ENCODE data around the gene FCGR3A. TPM values are rescaled to one million over a fixed set of nuclear protein-coding genes. Genes with fewer than 3 reads are reported as not detected.
"Not testable (repeated sequence)": the region's sequence is repeated elsewhere in the genome, so short reads cannot be mapped to it uniquely, and the experiment has no call there.

Gene FCGR3A
- polyA plus RNA-seq (ENCODE audit: insufficient read length in 3 of 3): 1 to 10 TPM; 1.8 to 1.9 (median 1.9) TPM

DNA sequence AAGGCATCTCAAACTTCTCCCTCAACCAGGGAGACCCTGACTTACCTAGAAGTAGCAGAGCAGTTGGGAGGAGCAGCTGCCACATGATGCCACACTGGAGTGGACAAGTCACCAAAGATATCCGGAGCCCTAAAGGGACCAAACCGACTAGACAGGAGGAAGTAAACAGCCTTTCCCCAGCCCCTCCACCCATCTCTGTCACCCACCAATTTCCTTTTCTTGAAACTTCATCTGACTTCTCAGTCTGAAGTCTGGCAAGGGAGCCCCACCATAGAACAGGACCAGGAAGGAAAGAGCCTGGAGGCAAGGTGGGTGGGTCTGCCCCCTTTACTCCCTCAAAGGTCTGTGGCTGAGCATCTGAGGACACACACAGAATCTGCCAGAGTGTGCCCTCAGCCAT lies at the start of gene FCGR3A:
FCGR3A (minus strand) TSS at position 167 of the 400 bp plus-strand sequence; CDS start at position 85, 82 bp downstream.
- no peak for DNase-seq (ENCODE audit: low read depth in 3 of 3, low spot score in 2 of 3)

DNA sequence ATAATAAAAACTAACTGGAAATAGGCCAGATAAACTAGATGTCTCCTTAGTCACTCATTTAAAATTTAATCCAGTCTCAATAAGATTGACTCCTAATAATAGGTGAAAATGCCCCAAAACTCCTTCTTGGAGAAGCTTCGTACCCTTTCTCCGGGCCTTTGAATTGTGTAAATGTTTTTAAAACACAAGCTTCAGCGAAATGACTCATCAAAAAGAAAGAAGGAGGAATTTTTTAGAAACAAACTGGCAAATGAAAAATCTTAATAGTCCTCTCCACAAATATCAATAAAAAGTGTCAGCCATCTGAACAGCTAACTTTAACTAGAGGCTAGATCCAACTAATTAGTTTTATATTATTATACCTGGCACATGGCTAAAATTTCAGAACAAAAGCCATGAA lies 47.5 kb upstream of the FCGR3A start:
- not testable (repeated sequence) for DNase-seq (ENCODE audit: low read depth in 3 of 3, low spot score in 2 of 3)

DNA sequence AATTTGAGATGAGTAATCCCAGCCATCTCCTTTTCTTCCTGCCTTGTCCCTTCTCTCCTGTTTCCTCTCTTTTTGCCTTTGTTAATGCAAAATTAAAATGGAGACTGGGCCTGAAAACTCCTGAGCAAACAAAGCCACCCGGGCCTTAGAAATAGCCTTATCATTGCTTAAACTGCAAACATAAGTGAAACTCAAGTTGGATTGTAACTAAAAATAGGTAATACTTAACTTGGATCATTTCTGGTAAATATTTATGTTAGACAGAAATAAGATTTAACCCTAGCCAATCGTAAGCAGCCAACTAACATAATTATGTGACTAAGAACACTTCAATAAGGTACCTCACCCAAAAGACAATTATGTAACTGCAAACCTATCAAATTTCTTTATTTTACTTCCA lies 46.0 kb upstream of the FCGR3A start:
- DNase-seq (ENCODE audit: low read depth in 3 of 3, low spot score in 2 of 3): not testable (repeated sequence)

DNA sequence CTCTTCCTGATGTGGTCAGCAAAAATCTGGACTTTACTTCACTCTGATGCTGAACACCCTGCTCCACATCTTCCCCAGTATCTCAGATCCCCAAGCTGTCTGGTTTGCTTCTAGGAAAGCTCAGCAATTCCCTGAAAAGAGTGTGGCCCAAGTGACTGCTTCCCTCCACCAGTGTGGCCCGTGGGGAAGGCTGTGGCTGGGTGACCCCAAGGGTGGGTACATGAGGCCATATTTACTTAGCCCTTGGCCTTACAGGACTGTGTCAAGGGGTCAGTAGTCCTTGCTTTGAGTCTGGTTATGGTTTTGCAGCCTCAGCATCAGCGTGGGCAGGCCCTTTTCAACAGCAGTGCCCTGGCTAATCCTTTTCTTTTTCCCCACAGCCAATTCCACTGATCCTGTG lies 45.6 kb upstream of the FCGR3A start:
- not testable (repeated sequence) for DNase-seq (ENCODE audit: low read depth in 3 of 3, low spot score in 2 of 3)

DNA sequence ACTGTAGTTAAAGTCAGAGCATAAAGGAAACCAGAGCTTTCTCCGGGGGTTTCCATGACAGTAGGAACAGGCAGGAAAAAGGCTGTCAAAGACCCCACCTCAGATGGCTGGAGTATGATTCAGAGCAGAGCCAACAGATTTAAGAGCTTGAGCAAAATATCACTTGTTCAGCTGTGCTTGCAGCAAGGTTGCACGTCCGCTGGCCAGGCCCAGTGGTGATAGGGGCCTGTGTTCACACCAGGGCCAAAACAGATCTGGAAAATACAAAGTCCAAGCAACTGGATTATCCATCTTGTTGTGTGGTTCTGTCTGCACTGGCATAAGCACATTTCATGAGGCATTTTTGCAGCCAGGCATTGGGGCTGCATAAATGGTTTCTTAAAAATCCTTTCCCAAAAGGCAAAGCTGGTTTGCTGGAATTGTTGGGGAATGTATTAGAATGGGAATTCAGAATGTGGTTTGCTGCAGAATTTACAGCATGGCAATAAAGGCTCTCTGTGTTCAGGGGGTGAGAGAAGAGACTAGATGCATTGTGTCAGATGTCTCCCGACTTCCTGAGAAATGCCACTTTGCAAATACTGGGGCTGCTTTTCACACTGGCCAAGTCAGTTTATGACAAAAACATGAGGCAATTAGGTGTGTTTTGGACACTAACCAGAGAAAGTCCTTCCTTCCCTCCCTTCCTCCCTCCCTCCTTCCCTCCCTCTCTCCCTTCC lies 44.8 kb upstream of the FCGR3A start:
- DNase-seq (ENCODE audit: low read depth in 3 of 3, low spot score in 2 of 3): not testable (repeated sequence)

DNA sequence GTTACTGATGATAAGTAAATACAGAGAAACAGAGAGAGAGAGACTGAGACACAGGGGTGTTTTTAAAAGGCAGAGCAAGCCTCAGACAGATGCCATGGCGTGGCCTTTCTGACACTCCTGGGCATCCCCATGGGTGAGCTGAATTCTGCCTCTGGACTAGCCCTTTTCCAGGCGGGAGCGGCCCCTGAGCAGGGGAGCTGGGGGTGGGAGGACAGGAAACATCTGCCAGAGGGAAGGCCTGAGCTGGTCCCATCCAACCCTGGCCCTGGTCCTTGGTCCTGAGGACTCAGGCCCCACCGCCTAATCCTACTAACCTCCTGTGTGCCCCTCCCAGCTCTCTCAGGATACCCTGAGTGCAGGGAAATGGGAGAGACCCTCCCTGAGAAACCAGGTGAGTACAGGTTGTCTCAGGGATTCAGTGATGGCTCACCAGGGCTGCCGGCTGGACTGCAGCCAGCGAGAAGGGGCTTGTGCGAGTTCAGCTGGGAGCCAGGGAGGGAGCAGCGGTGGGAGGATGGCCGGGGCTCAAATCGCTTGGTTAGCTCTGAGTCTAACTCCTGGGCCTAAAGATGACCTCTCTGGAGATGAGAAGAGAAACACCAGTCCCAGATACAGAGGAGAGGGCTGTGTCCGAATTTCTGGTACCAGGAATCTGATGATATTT lies 43.6 kb upstream of the FCGR3A start:
- not testable (repeated sequence) for DNase-seq (ENCODE audit: low read depth in 3 of 3, low spot score in 2 of 3)

DNA sequence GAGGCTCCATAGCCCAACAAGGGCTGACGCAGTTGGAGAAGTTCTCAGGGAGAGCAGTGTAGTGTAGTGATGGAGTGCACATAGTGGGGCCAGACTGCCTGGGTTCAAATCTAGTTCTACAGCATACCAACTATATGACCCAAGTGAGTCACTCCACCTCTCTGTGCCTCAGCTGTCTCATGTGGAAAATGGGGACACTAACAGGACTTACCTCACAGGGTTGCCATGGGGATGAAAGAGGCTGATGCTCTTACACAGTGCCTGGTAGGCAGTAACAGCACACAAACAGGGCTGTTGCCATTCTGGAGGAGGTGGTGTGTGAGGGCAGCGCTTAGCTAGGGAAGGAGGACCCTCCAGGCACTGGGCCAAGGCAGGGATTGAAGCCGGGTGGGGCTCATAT lies 43.0 kb upstream of the FCGR3A start:
- DNase-seq (ENCODE audit: low read depth in 3 of 3, low spot score in 2 of 3): not testable (repeated sequence)

DNA sequence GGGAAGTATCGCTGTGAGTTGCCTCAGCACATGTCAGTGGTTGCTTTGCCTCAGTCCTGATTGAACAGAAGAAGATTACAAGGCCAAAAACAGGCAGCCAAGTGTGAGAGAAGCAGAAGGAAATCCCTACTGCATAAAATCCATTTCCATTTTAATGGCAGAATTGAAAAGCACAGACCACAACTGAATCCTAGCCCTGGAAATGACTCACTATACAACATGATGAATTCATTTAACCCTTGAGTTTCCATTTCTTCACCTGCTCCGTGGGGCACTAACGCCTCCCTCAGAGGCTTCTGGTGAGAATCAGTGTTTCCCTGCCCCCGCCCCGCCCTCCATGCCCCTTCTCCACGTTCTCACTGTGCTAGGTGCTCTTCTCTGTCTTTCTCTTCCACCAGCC lies 40.3 kb upstream of the FCGR3A start:
- not testable (repeated sequence) for DNase-seq (ENCODE audit: low read depth in 3 of 3, low spot score in 2 of 3)

DNA sequence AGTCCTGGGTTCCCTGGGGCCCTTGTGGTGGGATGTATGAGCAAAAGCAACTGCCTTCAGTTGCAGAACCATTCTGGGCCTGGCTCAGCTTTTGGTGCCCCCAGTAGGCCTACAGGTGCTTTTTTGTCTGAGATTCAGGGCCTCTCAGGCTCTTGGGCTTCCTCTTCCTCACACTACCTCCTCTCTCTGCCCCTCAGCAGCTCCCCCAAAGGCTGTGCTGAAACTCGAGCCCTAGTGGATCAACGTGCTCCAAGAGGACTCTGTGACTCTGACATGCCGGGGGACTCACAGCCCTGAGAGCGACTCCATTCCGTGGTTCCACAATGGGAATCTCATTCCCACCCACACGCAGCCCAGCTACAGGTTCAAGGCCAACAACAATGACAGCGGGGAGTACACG lies 39.7 kb upstream of the FCGR3A start:
- not testable (repeated sequence) for DNase-seq (ENCODE audit: low read depth in 3 of 3, low spot score in 2 of 3)

DNA sequence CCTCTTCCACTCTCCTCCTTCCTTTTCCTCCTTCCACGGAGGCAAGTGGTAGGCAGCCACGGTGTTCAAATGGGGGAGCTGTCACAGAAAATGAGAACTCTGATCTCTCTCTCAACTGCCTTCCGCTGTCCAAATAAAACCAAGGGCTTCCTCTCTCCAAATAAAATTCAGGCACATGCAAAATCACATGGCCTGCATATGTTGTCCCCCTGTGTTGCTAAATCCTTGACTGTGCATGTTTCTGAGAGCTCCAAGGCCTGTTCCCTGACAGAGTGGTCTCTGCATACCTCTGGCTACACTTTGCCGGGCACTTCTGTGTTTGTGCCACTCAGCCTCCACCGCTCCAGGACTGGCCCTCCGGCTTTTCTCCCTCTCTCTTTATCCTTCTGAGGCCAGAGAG lies 39.0 kb upstream of the FCGR3A start:
- DNase-seq (ENCODE audit: low read depth in 3 of 3, low spot score in 2 of 3): not testable (repeated sequence)

DNA sequence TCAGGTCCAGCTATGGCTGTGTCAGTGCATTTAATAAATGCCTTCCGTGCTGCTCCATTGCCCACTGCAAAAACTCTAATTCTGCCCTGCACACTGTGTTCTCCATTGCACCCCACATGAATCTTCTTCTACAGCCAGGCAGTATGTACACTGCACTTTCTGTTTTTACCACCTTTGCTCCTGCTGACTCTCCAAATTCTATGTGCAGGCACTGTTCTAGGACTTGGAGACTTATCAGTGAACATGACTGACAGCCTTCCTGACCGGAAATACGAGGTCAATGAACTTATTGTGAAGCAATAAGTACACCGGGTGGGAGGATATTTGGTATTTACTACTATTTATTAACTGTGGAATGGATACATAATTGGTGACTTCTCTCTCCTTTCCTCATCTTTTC lies 33.3 kb upstream of the FCGR3A start:
- DNase-seq (ENCODE audit: low read depth in 3 of 3, low spot score in 2 of 3): not testable (repeated sequence)

DNA sequence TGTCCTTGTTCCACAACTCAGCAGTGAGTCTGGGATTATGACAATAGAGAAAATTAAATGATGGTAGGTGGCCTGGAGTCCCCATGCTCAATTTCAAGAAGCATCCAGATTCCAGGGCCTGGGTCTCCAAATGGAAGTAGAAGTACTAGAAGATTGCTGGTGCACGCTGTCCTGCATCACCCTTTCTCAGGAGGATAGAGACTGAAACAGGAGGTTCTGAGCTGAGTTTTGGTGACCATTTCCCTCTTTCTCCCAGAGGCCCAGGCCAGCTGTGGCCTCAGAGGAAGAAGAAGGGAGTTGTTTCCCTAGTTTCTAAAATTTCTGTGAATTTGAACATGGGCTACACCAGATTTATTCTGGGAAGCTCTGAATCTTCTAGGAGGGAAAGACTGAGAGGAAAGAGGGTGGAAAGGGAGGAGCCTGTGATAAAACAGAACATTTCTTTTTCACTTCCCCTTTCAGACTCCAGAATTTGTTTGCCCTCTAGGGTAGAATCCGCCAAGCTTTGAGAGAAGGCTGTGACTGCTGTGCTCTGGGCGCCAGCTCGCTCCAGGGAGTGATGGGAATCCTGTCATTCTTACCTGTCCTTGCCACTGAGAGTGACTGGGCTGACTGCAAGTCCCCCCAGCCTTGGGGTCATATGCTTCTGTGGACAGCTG lies 31.4 kb upstream of the FCGR3A start:
- not testable (repeated sequence) for DNase-seq (ENCODE audit: low read depth in 3 of 3, low spot score in 2 of 3)

DNA sequence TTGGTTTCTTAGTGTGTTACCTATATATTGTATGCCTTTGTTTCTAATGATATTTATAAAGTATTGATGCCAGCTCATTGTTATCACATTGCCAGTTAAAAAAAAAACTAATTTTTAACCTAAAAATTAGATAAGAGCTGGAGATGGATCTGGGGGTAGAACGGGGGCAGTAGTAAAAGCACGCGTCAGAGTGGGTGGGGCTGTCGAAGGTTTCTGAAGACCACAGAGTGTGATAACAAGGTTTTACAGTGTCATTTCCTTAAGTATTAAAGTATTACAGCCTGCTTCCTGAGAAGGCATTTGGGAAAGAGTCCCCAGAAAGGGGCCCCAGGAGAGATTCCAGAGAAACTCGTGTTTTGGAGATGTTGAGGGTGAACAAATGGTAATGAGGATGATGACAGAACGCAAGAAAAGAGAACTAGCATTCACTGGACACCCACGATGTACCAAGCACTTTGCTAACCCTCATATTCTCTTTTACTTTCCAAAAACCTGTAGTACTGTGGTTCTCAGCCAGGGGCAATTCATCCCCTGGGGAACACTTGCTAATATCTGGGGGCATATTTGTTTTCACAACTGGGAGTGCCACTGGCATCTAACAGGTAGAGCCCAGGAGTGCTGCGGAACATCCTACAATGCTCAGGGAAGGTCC lies 30.4 kb upstream of the FCGR3A start:
- DNase-seq (ENCODE audit: low read depth in 3 of 3, low spot score in 2 of 3): not testable (repeated sequence)

DNA sequence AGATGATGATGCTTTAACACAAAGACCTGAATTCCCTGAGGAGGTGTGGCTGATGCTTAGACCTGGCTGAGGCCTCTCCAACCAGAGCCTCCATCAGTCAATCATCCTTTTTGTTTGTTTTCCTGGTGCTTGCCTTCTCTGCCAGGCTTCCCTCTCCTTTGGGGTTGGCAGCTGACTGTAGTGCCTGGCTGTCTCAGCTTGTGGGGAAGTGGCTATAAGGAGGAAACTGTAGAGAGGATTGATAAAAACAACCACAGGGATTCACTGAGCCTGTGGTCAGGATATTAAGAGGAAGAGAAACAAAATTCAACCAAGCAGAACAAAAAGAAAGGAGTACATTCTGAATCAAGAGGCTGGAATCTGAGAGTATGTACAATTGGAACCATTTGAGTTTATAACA lies 27.1 kb upstream of the FCGR3A start:
- not testable (repeated sequence) for DNase-seq (ENCODE audit: low read depth in 3 of 3, low spot score in 2 of 3)

DNA sequence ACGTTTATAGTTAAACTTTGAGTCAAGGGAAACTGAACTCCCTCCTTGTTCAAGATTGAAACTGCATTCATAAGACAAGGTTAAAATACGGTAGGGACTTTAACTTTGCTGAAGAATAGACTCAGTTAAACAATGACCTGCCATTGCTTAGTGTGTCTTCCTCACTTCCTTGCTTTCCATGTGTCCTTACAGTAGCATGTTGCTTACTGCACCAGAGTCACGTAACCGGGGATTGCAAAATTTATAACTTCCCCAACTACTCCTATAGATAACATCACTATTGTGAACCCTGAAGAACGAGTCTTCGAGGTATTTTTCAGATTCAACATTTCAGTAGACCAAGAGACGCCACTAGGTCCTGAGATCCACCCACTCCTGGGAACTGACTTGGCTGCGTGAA lies 22.1 kb upstream of the FCGR3A start:
- DNase-seq (ENCODE audit: low read depth in 3 of 3, low spot score in 2 of 3): not testable (repeated sequence)

DNA sequence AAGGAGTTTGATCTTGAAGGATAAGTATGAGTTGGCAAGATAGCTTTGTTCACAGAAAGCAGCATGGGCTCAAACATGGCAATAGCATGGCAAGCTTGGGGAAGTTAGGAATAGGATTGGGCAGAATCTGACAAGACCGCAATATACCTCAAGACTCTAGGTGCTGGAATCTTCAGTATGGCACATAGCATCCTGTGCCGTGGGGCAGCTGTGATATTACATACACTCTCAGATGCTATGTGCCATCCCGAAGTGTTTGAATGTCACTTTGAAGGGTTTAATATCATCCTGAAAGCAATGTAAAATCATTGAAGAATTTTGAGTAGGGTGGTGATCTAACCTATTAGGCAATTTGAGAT lies 17.0 kb upstream of the FCGR3A start:
- DNase-seq (ENCODE audit: low read depth in 3 of 3, low spot score in 2 of 3): not testable (repeated sequence)

DNA sequence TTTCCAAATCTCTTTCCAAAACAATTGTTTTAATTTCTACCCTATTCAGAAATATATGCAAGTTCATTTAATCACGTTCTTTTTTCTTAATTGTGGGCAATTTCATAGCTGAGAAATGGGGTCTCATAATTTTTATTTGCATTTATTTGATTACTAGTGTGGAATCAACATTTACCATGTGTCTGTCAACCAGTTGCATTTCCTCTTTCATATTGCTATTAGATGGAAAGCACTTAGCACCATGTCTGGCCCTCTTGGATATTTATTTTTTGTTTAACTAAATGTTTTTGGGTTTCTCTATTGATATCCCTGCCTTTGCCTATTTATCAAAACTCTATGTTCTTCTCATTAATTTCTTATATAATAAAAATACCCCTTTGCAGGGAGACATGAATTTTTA lies 13.9 kb upstream of the FCGR3A start:
- not testable (repeated sequence) for DNase-seq (ENCODE audit: low read depth in 3 of 3, low spot score in 2 of 3)

DNA sequence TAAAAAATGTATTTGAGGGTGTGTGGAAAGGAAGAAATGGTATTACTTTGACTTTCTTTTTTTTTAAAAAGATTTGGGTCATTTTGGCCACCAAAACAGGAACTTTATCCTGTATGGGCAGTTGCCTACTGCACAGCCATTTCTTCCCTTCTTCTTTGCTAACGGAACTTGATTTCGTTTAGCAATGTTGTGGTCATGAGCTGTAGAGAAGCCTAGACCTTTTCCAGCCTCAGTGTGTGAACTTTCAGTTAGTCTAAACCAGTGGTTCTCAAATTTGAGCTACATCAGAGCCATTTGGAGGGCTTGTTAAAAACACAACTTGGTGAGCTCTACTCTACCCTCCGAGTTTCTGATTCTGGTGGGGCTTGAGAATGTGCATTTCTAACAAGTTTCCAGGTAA lies 12.8 kb upstream of the FCGR3A start:
- DNase-seq (ENCODE audit: low read depth in 3 of 3, low spot score in 2 of 3): not testable (repeated sequence)

DNA sequence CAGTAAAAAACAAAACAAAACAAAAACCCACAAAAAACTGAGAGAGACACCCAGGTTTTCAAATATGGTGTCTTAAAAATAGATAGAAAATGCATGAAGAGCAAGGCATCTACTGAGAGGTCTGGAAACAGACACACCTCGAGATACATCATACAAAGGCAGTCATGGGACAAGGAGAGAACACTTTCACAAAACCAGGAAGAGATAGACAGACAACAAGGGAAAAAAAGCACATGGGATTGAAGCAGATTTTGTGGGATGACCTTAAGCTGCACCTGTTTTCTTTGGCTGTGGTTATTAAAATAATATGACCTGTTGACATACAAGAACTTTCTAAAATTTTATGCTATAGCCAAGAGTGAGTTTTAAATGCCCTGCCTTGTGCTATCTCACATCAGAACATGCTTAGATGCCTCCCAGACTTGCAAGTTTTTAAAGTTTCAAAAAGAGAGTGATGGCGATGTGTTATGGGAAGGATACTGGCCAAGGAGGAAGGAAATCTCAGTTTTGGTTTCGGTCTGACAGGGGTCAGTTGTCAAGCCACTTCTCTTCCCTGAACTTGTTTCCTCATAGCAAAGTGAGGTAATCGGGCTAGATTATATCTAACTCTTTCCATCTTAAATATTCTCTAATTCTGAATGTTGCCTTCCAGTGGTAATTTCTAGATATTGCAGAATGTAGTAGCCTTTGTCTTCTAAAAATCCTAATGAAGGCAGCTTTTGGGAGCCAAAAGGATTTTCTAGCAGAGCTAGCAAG lies 11.5 kb upstream of the FCGR3A start:
- DNase-seq (ENCODE audit: low read depth in 3 of 3, low spot score in 2 of 3): not testable (repeated sequence)
